Breast epithelium (tissue), 4 donors: Measurements from ENCODE around the gene FAM180A. TPM values are rescaled to one million over a fixed set of nuclear protein-coding genes. Genes with fewer than 3 reads are reported as not detected.

ENCODE experiments used
- DNase-seq, 2 donors: peaks; one replicate each; pipeline ENCODE4 v3.0.0-alpha.2; 2019; ENCODE audit warnings: low spot score in 2 of 2
- H3K27ac ChIP-seq, 2 donors: fragments of 200-600 bp; sonication (generic) in 1 of 2; one replicate each; pipeline ENCODE4 v1.5.1; 2016 to 2019; ENCODE audit warnings: mild to moderate bottlenecking in 1 of 2
- H3K27me3 ChIP-seq, 2 donors: fragments of 200-600 bp; sonication (generic) in 1 of 2; one replicate each; pipeline versions ENCODE4 v1.5.1 to v1.6.0; 2017 to 2019; ENCODE audit warnings: control low read depth in 1 of 2, mild to moderate bottlenecking in 1 of 2
- H3K36me3 ChIP-seq: fragments of 200-600 bp; one replicate; pipeline ENCODE4 v1.5.1; 2019
- H3K4me1 ChIP-seq, 2 donors: fragments of 200-600 bp; sonication (generic); one replicate each; pipeline ENCODE4 v1.5.1; 2016 to 2019; ENCODE audit warnings: control low read depth in 1 of 2
- H3K4me3 ChIP-seq, 3 donors: fragments of 200-600 bp; sonication (generic); 1 replicate in 2 of 3; 2 replicates in 1 of 3; pipeline ENCODE4 v1.5.1; 2016 to 2019; ENCODE audit warnings: mild to moderate bottlenecking in 3 of 3, moderate library complexity in 2 of 3
- H3K9me3 ChIP-seq, 2 donors: fragments of 200-600 bp; sonication (generic) in 1 of 2; one replicate each; pipeline ENCODE4 v1.5.1; 2016 to 2019; ENCODE audit warnings: control low read depth in 1 of 2
- POLR2A ChIP-seq: fragments of 450-650 bp; IDR thresholded peaks from one replicate; pipeline ENCODE4 v1.6.1; 2016; ENCODE audit warnings: antibody characterized with exemption, mild to moderate bottlenecking, moderate library complexity
- POLR2AphosphoS5 ChIP-seq, 3 donors: sonication (generic); formaldehyde crosslinking; IDR thresholded peaks; one replicate each; pipeline ENCODE4 v1.6.1; 2017; ENCODE audit warnings: antibody characterized with exemption in 3 of 3
- intact Hi-C: fragments of 100-400 bp; cut with DNase I; formaldehyde crosslinking; loops from one replicate; pipeline ENCODE4 v1.15.1; 2023; ENCODE audit warnings: low total_unique reads
- total RNA-seq, 3 donors: library from RNA; depleted of rRNA; stranded (reverse); fragments of >200 nt; gene quantifications; one replicate each; pipeline ENCODE4 v1.1.0, GENCODE V29; 2016
- TF ChIP-seq, protein P1 (sequence below), 3 donors: fragments of 450-650 bp; IDR thresholded peaks; one replicate each; pipeline ENCODE4 v1.5.1; 2016 to 2017; ENCODE audit warnings: antibody characterized with exemption in 3 of 3, mild to moderate bottlenecking in 3 of 3, moderate library complexity in 3 of 3

FAM180A gene
- total RNA-seq, 3 donors from 2014 or later = 5.2 to 11.9 (median 9.1) TPM

DNA sequence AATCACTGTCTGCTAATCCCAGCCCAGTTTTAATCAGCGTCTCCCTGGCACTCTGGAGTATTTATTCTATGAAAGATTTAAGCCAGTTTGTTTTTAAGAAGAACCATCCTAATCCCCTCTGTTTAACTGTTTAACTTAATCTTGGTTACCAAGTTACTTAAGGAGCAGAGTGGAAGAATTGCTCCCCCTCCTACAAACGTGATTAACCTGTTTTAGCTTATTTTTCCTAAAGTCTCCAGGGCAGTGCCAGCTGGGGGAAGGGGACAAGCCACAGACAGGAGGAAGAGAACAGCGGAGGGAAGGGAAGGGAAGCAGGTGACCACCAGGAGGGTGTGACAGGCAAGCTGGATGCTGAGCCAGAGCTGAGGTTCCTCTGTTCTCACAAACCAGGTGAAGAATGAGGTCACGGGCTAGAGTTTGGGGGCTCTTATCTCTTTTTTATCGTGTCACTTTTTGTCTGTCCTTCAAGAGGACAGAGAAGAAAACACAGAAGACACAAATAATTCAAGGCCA, 22.3 kb downstream of the FAM180A start:
- H3K27ac ChIP-seq = no peak overlapping the region
- no peak for DNase-seq
- H3K36me3 ChIP-seq = no peaks in the 10 kb centered on the region
- TF ChIP-seq POLR2A (no peak), POLR2AphosphoS5 (IDR thresholded peaks at IDR 0.05) (no peak)
- TF ChIP-seq, protein P1, sequence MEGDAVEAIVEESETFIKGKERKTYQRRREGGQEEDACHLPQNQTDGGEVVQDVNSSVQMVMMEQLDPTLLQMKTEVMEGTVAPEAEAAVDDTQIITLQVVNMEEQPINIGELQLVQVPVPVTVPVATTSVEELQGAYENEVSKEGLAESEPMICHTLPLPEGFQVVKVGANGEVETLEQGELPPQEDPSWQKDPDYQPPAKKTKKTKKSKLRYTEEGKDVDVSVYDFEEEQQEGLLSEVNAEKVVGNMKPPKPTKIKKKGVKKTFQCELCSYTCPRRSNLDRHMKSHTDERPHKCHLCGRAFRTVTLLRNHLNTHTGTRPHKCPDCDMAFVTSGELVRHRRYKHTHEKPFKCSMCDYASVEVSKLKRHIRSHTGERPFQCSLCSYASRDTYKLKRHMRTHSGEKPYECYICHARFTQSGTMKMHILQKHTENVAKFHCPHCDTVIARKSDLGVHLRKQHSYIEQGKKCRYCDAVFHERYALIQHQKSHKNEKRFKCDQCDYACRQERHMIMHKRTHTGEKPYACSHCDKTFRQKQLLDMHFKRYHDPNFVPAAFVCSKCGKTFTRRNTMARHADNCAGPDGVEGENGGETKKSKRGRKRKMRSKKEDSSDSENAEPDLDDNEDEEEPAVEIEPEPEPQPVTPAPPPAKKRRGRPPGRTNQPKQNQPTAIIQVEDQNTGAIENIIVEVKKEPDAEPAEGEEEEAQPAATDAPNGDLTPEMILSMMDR (IDR thresholded peaks at IDR 0.05) = no peak
- H3K27me3 ChIP-seq = no peaks in the 10 kb centered on the region
- intact Hi-C loops = no loop called here
- H3K4me1 ChIP-seq = peaks cover 0 to 3% of the 10 kb centered on the region in 2 donors
- H3K4me3 ChIP-seq = no peak overlapping the region
- H3K9me3 ChIP-seq = no peaks in the 10 kb centered on the region

- Histone ChIP-seq H3K9me3 (no peaks in the 10 kb centered on the region), H3K27me3 (no peaks in the 10 kb centered on the region), H3K27ac (no peak overlapping the region), H3K4me1 (no peaks in the 10 kb centered on the region), H3K4me3 (no peak overlapping the region), H3K36me3 (no peaks in the 10 kb centered on the region)
- TF ChIP-seq POLR2A = no peak
- TF ChIP-seq, protein P1 (IDR thresholded peaks at IDR 0.05) = no peak
- no peak for TF ChIP-seq POLR2AphosphoS5 (IDR thresholded peaks at IDR 0.05)
- intact Hi-C loops = no loop called here
- no peak for DNase-seq
These were observed 25.2 kb downstream of the FAM180A start for GRCh38 chr7:135723411-135723810.

DNA sequence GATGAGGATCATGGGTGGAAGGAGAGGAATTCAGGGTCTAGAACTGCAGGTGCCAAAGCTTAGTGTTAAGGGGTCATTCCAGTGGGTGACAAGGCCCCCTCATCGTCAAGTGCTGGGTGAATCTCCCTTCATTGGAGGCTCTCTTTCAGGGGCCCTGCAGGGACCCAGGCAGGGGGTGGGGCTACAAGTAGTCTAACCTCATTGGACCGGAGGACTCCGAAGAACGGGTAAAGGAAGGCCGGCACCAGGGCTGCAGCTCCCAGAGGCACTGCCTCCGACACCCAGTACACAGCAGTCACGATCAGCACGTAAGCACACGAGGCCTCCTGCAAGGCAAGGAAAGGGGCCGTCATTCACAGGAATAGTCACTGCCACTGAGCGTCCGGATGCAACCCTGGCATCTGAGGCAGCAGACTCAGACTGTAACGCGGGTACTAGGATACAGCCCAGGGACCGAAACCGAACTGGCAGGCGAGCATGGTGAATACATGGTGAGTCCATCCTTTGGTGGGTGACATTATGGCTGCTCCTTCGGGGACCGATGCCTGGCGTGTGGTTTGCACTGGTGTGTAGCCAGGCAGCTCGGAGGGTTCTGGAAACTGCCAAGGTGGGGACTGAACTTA, 27.3 kb downstream of the FAM180A start:
- intact Hi-C loops = no loop called here

GRCh38 chr7:135719688-135720087, 28.9 kb downstream of the FAM180A start:
- Histone ChIP-seq H3K36me3 (no peaks in the 10 kb centered on the region), H3K4me1 (no peaks in the 10 kb centered on the region), H3K9me3 (no peaks in the 10 kb centered on the region), H3K27ac (no peak overlapping the region), H3K4me3 (no peak overlapping the region), H3K27me3 (no peaks in the 10 kb centered on the region)
- DNase-seq = no peak
- TF ChIP-seq POLR2AphosphoS5 (IDR thresholded peaks at IDR 0.05) (no peak), POLR2A (no peak)
- TF ChIP-seq, protein P1 (IDR thresholded peaks at IDR 0.05) = no peak
- intact Hi-C loops = no loop called here

More for the DNA sequence above, 27.3 kb downstream of the FAM180A start:
- no peak for TF ChIP-seq POLR2A
- TF ChIP-seq, protein P1 (IDR thresholded peaks at IDR 0.05) = no peak
- no peak for TF ChIP-seq POLR2AphosphoS5 (IDR thresholded peaks at IDR 0.05)
- no peaks in the 10 kb centered on the region for H3K36me3 ChIP-seq
- no peak overlapping the region for H3K27ac ChIP-seq
- H3K4me1 ChIP-seq = no peaks in the 10 kb centered on the region
- DNase-seq = no peak
- H3K9me3 ChIP-seq = no peaks in the 10 kb centered on the region
- H3K4me3 ChIP-seq = no peak overlapping the region
- no peaks in the 10 kb centered on the region for H3K27me3 ChIP-seq

DNA sequence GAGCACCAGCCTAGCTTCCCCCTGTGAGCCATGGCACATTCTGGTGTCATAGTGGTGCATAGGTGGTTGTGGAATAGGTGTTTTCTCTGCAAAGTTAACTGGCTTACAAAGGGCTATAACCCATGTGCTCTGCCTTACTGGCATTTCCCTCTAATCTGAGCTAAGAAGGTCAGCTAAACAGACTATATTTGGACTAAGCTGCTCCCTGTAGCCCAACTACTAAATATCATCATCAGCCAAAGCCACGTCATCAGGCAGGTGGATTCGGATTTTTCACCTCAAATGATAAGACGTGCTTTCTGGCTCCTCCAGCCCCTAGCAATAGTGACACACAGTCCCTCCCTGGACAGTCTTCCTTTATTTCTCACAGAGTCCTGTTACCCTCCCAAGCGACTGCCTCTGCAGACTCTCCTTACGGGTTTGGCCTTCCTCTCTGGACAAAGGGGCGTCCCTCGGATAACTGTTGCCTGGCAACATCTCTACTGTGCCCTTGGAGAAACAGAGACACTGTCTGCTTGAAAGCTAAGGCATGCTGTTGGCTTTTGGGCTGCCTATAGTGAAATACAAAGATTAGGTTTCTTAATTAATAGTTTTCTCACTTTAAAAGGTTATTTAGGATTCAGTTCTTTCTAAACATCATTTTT, 29.7 kb downstream of the FAM180A start:
- no peak for DNase-seq
- Histone ChIP-seq H3K9me3 (no peaks in the 10 kb centered on the region), H3K36me3 (no peaks in the 10 kb centered on the region), H3K4me1 (no peaks in the 10 kb centered on the region), H3K27me3 (no peaks in the 10 kb centered on the region), H3K27ac (no peak overlapping the region), H3K4me3 (no peak overlapping the region)
- intact Hi-C loops = no loop called here
- TF ChIP-seq POLR2A = no peak
- no peak for TF ChIP-seq POLR2AphosphoS5 (IDR thresholded peaks at IDR 0.05)
- TF ChIP-seq, protein P1 (IDR thresholded peaks at IDR 0.05) = no peak
